ENCODE results near the gene EEF2K.

The EEF2K gene

GRCh38 chr16:22191532-22192260 lies 14.4 kb upstream of the EEF2K start:
- Histone ChIP-seq H3K79me2 (no peaks in the 10 kb centered on the region), H2AFZ (peak overlapping the region; percentile 85), H3K36me3 (ENCODE audit: control insufficient read depth, insufficient read depth, low read length) (no peaks in the 10 kb centered on the region), H3K27me3 (ENCODE audit: control insufficient read depth, insufficient read depth, low read length) (no peaks in the 10 kb centered on the region), H3K4me3 (ENCODE audit: low read depth, low read length) (peak overlapping the region; percentile 65), H3K4me1 (peaks cover 12% of the 10 kb centered on the region), H3K9ac (no peak overlapping the region), H3K27ac (peak overlapping the region; percentile 90), H3K9me3 (ENCODE audit: control insufficient read depth, low read length) (no peaks in the 10 kb centered on the region), H3K4me2 (ENCODE audit: low read length) (peak overlapping the region; percentile 60)
- TF ChIP-seq, protein P1, sequence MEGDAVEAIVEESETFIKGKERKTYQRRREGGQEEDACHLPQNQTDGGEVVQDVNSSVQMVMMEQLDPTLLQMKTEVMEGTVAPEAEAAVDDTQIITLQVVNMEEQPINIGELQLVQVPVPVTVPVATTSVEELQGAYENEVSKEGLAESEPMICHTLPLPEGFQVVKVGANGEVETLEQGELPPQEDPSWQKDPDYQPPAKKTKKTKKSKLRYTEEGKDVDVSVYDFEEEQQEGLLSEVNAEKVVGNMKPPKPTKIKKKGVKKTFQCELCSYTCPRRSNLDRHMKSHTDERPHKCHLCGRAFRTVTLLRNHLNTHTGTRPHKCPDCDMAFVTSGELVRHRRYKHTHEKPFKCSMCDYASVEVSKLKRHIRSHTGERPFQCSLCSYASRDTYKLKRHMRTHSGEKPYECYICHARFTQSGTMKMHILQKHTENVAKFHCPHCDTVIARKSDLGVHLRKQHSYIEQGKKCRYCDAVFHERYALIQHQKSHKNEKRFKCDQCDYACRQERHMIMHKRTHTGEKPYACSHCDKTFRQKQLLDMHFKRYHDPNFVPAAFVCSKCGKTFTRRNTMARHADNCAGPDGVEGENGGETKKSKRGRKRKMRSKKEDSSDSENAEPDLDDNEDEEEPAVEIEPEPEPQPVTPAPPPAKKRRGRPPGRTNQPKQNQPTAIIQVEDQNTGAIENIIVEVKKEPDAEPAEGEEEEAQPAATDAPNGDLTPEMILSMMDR (IDR thresholded peaks at IDR 0.05): no peak

DNA sequence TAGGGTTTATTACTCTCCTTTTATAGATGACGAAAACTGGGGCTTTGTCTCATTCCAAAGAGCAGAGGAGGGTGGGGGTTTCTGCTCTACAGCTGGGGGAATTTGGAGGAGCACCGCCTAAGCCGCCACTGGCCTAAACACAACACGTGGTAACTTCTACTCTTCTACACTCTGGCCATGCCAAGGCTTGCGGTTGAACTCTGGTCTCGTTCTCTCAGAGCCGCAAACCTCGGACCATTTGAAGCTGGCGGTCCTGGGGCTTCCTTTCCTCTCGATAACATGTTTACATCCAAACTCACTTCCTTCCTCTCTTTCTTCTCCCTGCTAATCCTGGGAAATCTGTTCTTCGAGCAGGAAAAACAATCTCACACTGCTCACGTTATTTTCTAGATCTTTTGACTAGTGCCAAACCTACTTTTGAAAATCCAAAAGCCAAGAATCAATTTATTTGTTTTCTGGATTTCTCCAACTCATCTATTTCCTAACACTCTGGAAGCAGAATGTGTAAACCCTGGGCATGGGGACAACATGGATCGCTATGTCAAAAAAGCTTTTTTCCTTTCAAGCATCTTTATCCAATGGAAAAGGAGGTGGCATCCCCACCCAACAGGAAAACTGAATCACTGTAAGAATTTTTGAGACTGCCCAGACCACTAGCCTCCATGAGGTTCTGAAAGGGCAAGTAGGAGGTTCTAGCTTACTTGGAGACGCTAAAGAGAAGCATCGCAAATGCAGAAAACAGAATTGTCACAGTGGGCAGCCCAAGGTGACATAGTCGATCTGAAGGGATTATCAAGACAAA lies 13.6 kb upstream of the EEF2K start:
- peak overlapping the region; percentile 65 for H3K4me3 ChIP-seq (ENCODE audit: low read depth, low read length)
- H2AFZ ChIP-seq: peak overlapping the region; percentile 85
- peak overlapping the region; percentile 60 for H3K4me2 ChIP-seq (ENCODE audit: low read length)
- no peaks in the 10 kb centered on the region for H3K79me2 ChIP-seq
- H3K9me3 ChIP-seq (ENCODE audit: control insufficient read depth, low read length): no peaks in the 10 kb centered on the region
- no peak overlapping the region for H3K9ac ChIP-seq
- H3K27ac ChIP-seq: peak overlapping the region; percentile 90
- TF ChIP-seq, protein P1 (IDR thresholded peaks at IDR 0.05): no peak
- H3K4me1 ChIP-seq: peaks cover 12% of the 10 kb centered on the region
- H3K27me3 ChIP-seq (ENCODE audit: control insufficient read depth, insufficient read depth, low read length): no peaks in the 10 kb centered on the region
- H3K36me3 ChIP-seq (ENCODE audit: control insufficient read depth, insufficient read depth, low read length): no peaks in the 10 kb centered on the region

- H3K4me3 ChIP-seq (ENCODE audit: low read depth, low read length): no peak overlapping the region
- H3K9me3 ChIP-seq (ENCODE audit: control insufficient read depth, low read length): no peaks in the 10 kb centered on the region
- H2AFZ ChIP-seq: no peak overlapping the region
- H3K79me2 ChIP-seq: no peaks in the 10 kb centered on the region
- TF ChIP-seq, protein P1 (IDR thresholded peaks at IDR 0.05): no peak
- H3K27me3 ChIP-seq (ENCODE audit: control insufficient read depth, insufficient read depth, low read length): no peaks in the 10 kb centered on the region
- no peak overlapping the region for H3K4me2 ChIP-seq (ENCODE audit: low read length)
- H3K36me3 ChIP-seq (ENCODE audit: control insufficient read depth, insufficient read depth, low read length): no peaks in the 10 kb centered on the region
- H3K27ac ChIP-seq: no peak overlapping the region
- peaks cover 12% of the 10 kb centered on the region for H3K4me1 ChIP-seq
- H3K9ac ChIP-seq: no peak overlapping the region
Measured at GRCh38 chr16:22193063-22193411, 13.0 kb upstream of the EEF2K start.

GRCh38 chr16:22194707-22195444 lies 11.2 kb upstream of the EEF2K start:
- TF ChIP-seq, protein P1 (IDR thresholded peaks at IDR 0.05): no peak
- H3K27ac ChIP-seq: peak overlapping the region; percentile 60

More at GRCh38 chr16:22194707-22195444, 11.2 kb upstream of the EEF2K start:
- Histone ChIP-seq H2AFZ (no peak overlapping the region), H3K79me2 (no peaks in the 10 kb centered on the region), H3K36me3 (ENCODE audit: control insufficient read depth, insufficient read depth, low read length) (no peaks in the 10 kb centered on the region), H3K9me3 (ENCODE audit: control insufficient read depth, low read length) (no peaks in the 10 kb centered on the region), H3K4me2 (ENCODE audit: low read length) (no peak overlapping the region), H3K27me3 (ENCODE audit: control insufficient read depth, insufficient read depth, low read length) (no peaks in the 10 kb centered on the region), H3K4me3 (ENCODE audit: low read depth, low read length) (no peak overlapping the region), H3K4me1 (no peaks in the 10 kb centered on the region), H3K9ac (no peak overlapping the region)
